Measurements from ENCODE around the gene POC1A.

POC1A gene

GRCh38 chr3:52089691-52090090, 64.5 kb downstream of the POC1A start:
- no peak overlapping the region for H3K4me3 ChIP-seq (ENCODE audit: low read depth, low read length)
- no peaks in the 10 kb centered on the region for H3K9me3 ChIP-seq (ENCODE audit: control insufficient read depth, insufficient read depth, low read depth, low read length)
- H3K9ac ChIP-seq (ENCODE audit: low read length): no peak overlapping the region
- H3K36me3 ChIP-seq (ENCODE audit: control insufficient read depth, insufficient read depth, low read length): peaks cover 27% of the 10 kb centered on the region
- no peak overlapping the region for H3K27ac ChIP-seq (ENCODE audit: low read depth, low read length)
- H3K27me3 ChIP-seq (ENCODE audit: control insufficient read depth, insufficient read depth, low read length): no peaks in the 10 kb centered on the region
- H3K4me1 ChIP-seq (ENCODE audit: control insufficient read depth, insufficient read depth, low read length): peaks cover 17% of the 10 kb centered on the region

- Histone ChIP-seq H3K4me3 (ENCODE audit: low read depth, low read length) (no peak overlapping the region), H3K36me3 (ENCODE audit: control insufficient read depth, insufficient read depth, low read length) (peaks cover 18% of the 10 kb centered on the region), H3K27ac (ENCODE audit: low read depth, low read length) (no peak overlapping the region), H3K9ac (ENCODE audit: low read length) (no peak overlapping the region), H3K4me1 (ENCODE audit: control insufficient read depth, insufficient read depth, low read length) (peaks cover 17% of the 10 kb centered on the region), H3K9me3 (ENCODE audit: control insufficient read depth, insufficient read depth, low read depth, low read length) (no peaks in the 10 kb centered on the region), H3K27me3 (ENCODE audit: control insufficient read depth, insufficient read depth, low read length) (no peaks in the 10 kb centered on the region)
These were observed 65.5 kb downstream of the POC1A start for GRCh38 chr3:52088445-52089367.

GRCh38 chr3:52087731-52088130, 66.5 kb downstream of the POC1A start:
- H3K27me3 ChIP-seq (ENCODE audit: control insufficient read depth, insufficient read depth, low read length): no peaks in the 10 kb centered on the region
- no peak overlapping the region for H3K9ac ChIP-seq (ENCODE audit: low read length)
- H3K4me3 ChIP-seq (ENCODE audit: low read depth, low read length): no peak overlapping the region
- no peaks in the 10 kb centered on the region for H3K9me3 ChIP-seq (ENCODE audit: control insufficient read depth, insufficient read depth, low read depth, low read length)
- no peak overlapping the region for H3K27ac ChIP-seq (ENCODE audit: low read depth, low read length)
- peaks cover 17% of the 10 kb centered on the region for H3K4me1 ChIP-seq (ENCODE audit: control insufficient read depth, insufficient read depth, low read length)
- H3K36me3 ChIP-seq (ENCODE audit: control insufficient read depth, insufficient read depth, low read length): peaks cover 9% of the 10 kb centered on the region; the same call in 1 of the 2 replicates

GRCh38 chr3:52086976-52087663, 67.1 kb downstream of the POC1A start:
- Histone ChIP-seq H3K4me1 (ENCODE audit: control insufficient read depth, insufficient read depth, low read length) (peaks cover 17% of the 10 kb centered on the region), H3K27ac (ENCODE audit: low read depth, low read length) (no peak overlapping the region), H3K27me3 (ENCODE audit: control insufficient read depth, insufficient read depth, low read length) (no peaks in the 10 kb centered on the region), H3K9ac (ENCODE audit: low read length) (no peak overlapping the region), H3K36me3 (ENCODE audit: control insufficient read depth, insufficient read depth, low read length) (peaks cover 4% of the 10 kb centered on the region; the same call in 1 of the 2 replicates), H3K4me3 (ENCODE audit: low read depth, low read length) (no peak overlapping the region), H3K9me3 (ENCODE audit: control insufficient read depth, insufficient read depth, low read depth, low read length) (no peaks in the 10 kb centered on the region)

GRCh38 chr3:52086461-52086860, 67.8 kb downstream of the POC1A start:
- Histone ChIP-seq H3K4me3 (ENCODE audit: low read depth, low read length) (no peak overlapping the region), H3K4me1 (ENCODE audit: control insufficient read depth, insufficient read depth, low read length) (peaks cover 13% of the 10 kb centered on the region), H3K36me3 (ENCODE audit: control insufficient read depth, insufficient read depth, low read length) (peaks cover 2% of the 10 kb centered on the region; the same call in 1 of the 2 replicates), H3K9me3 (ENCODE audit: control insufficient read depth, insufficient read depth, low read depth, low read length) (no peaks in the 10 kb centered on the region), H3K9ac (ENCODE audit: low read length) (no peak overlapping the region), H3K27me3 (ENCODE audit: control insufficient read depth, insufficient read depth, low read length) (no peaks in the 10 kb centered on the region), H3K27ac (ENCODE audit: low read depth, low read length) (no peak overlapping the region)

GRCh38 chr3:52085681-52086282, 68.4 kb downstream of the POC1A start:
- H3K4me3 ChIP-seq (ENCODE audit: low read depth, low read length): no peak overlapping the region
- no peak overlapping the region for H3K27ac ChIP-seq (ENCODE audit: low read depth, low read length)
- H3K36me3 ChIP-seq (ENCODE audit: control insufficient read depth, insufficient read depth, low read length): peaks cover 5% of the 10 kb centered on the region; the same call in 1 of the 2 replicates
- H3K9me3 ChIP-seq (ENCODE audit: control insufficient read depth, insufficient read depth, low read depth, low read length): no peaks in the 10 kb centered on the region
- H3K4me1 ChIP-seq (ENCODE audit: control insufficient read depth, insufficient read depth, low read length): peaks cover 10% of the 10 kb centered on the region; the same call in 1 of the 2 replicates
- H3K27me3 ChIP-seq (ENCODE audit: control insufficient read depth, insufficient read depth, low read length): no peaks in the 10 kb centered on the region
- H3K9ac ChIP-seq (ENCODE audit: low read length): no peak overlapping the region

- Histone ChIP-seq H3K27me3 (ENCODE audit: control insufficient read depth, insufficient read depth, low read length) (no peaks in the 10 kb centered on the region), H3K9me3 (ENCODE audit: control insufficient read depth, insufficient read depth, low read depth, low read length) (no peaks in the 10 kb centered on the region), H3K9ac (ENCODE audit: low read length) (no peak overlapping the region), H3K36me3 (ENCODE audit: control insufficient read depth, insufficient read depth, low read length) (peaks cover 5% of the 10 kb centered on the region; the same call in 1 of the 2 replicates), H3K4me1 (ENCODE audit: control insufficient read depth, insufficient read depth, low read length) (peaks cover 5% of the 10 kb centered on the region; the same call in 1 of the 2 replicates), H3K4me3 (ENCODE audit: low read depth, low read length) (no peak overlapping the region), H3K27ac (ENCODE audit: low read depth, low read length) (no peak overlapping the region)
These were observed 69.1 kb downstream of the POC1A start for GRCh38 chr3:52084954-52085680.

GRCh38 chr3:52084216-52084945, 69.8 kb downstream of the POC1A start:
- H3K27ac ChIP-seq (ENCODE audit: low read depth, low read length): no peak overlapping the region
- peaks cover 5% of the 10 kb centered on the region; the same call in 1 of the 2 replicates for H3K36me3 ChIP-seq (ENCODE audit: control insufficient read depth, insufficient read depth, low read length)
- H3K4me3 ChIP-seq (ENCODE audit: low read depth, low read length): no peak overlapping the region
- no peaks in the 10 kb centered on the region for H3K27me3 ChIP-seq (ENCODE audit: control insufficient read depth, insufficient read depth, low read length)
- H3K9ac ChIP-seq (ENCODE audit: low read length): no peak overlapping the region
- no peaks in the 10 kb centered on the region; the same call in 1 of the 2 replicates for H3K4me1 ChIP-seq (ENCODE audit: control insufficient read depth, insufficient read depth, low read length)
- no peaks in the 10 kb centered on the region for H3K9me3 ChIP-seq (ENCODE audit: control insufficient read depth, insufficient read depth, low read depth, low read length)

- Histone ChIP-seq H3K9me3 (ENCODE audit: control insufficient read depth, insufficient read depth, low read depth, low read length) (no peaks in the 10 kb centered on the region), H3K36me3 (ENCODE audit: control insufficient read depth, insufficient read depth, low read length) (peaks cover 5% of the 10 kb centered on the region; the same call in 1 of the 2 replicates), H3K27ac (ENCODE audit: low read depth, low read length) (no peak overlapping the region), H3K4me3 (ENCODE audit: low read depth, low read length) (no peak overlapping the region), H3K9ac (ENCODE audit: low read length) (no peak overlapping the region), H3K27me3 (ENCODE audit: control insufficient read depth, insufficient read depth, low read length) (no peaks in the 10 kb centered on the region), H3K4me1 (ENCODE audit: control insufficient read depth, insufficient read depth, low read length) (no peaks in the 10 kb centered on the region)
These were observed 70.6 kb downstream of the POC1A start for GRCh38 chr3:52083556-52084087.

GRCh38 chr3:52082951-52083350, 71.3 kb downstream of the POC1A start:
- H3K9me3 ChIP-seq (ENCODE audit: control insufficient read depth, insufficient read depth, low read depth, low read length): no peaks in the 10 kb centered on the region
- H3K9ac ChIP-seq (ENCODE audit: low read length): no peak overlapping the region
- H3K27ac ChIP-seq (ENCODE audit: low read depth, low read length): no peak overlapping the region
- peaks cover under 1% of the 10 kb centered on the region; the same call in 1 of the 2 replicates for H3K4me1 ChIP-seq (ENCODE audit: control insufficient read depth, insufficient read depth, low read length)
- no peaks in the 10 kb centered on the region for H3K27me3 ChIP-seq (ENCODE audit: control insufficient read depth, insufficient read depth, low read length)
- no peak overlapping the region for H3K4me3 ChIP-seq (ENCODE audit: low read depth, low read length)
- peaks cover 5% of the 10 kb centered on the region; the same call in 1 of the 2 replicates for H3K36me3 ChIP-seq (ENCODE audit: control insufficient read depth, insufficient read depth, low read length)

Data from HUES6 (cell line).